ENCODE data around the gene COX20. TPM values are rescaled to one million over a fixed set of nuclear protein-coding genes. Genes with fewer than 3 reads are reported as not detected.
A peak's percentile ranks its signal among the peaks of the same experiment; 100 is the strongest.

COX20 gene
- total RNA-seq, 1 experiment from 2014 or later: 40.7 TPM

- DNase-seq: peak; percentile 75 to 96
- intact Hi-C loops (cut with micrococcal nuclease; ENCODE audit: unreplicated experiment): loop anchor here (2.0 to 10.0 kb wide), 3 partner anchors 292 to 816 kb away; partner anchors contain the start of gene KIF26B
- Histone ChIP-seq H3K79me2 (ENCODE audit: low read depth) (peaks cover 61% of the 10 kb centered on the region), H3K9me3 (ENCODE audit: insufficient read depth, low read depth) (no peaks in the 10 kb centered on the region), H3K27ac (peak overlapping the region; percentile 70), H3K27me3 (ENCODE audit: insufficient read depth, low read depth) (no peaks in the 10 kb centered on the region), H3K4me2 (peak overlapping the region; percentile 94), H3K4me3 (peak overlapping the region; percentile 98), H3K36me3 (ENCODE audit: low read depth) (peaks cover 48% of the 10 kb centered on the region), H2AFZ (peak overlapping the region; percentile 52; the same call in 1 of the 2 replicates), H3K4me1 (replicated peaks; ENCODE audit: insufficient read depth) (peaks cover 31% of the 10 kb centered on the region), H3F3A (ENCODE audit: insufficient read depth, low read depth) (peaks cover 48% of the 10 kb centered on the region), H3K9me2 (ENCODE audit: insufficient read depth) (no peaks in the 10 kb centered on the region), H4K20me1 (ENCODE audit: insufficient read depth) (peaks cover 49% of the 10 kb centered on the region)
- TF ChIP-seq, protein P1, sequence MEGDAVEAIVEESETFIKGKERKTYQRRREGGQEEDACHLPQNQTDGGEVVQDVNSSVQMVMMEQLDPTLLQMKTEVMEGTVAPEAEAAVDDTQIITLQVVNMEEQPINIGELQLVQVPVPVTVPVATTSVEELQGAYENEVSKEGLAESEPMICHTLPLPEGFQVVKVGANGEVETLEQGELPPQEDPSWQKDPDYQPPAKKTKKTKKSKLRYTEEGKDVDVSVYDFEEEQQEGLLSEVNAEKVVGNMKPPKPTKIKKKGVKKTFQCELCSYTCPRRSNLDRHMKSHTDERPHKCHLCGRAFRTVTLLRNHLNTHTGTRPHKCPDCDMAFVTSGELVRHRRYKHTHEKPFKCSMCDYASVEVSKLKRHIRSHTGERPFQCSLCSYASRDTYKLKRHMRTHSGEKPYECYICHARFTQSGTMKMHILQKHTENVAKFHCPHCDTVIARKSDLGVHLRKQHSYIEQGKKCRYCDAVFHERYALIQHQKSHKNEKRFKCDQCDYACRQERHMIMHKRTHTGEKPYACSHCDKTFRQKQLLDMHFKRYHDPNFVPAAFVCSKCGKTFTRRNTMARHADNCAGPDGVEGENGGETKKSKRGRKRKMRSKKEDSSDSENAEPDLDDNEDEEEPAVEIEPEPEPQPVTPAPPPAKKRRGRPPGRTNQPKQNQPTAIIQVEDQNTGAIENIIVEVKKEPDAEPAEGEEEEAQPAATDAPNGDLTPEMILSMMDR (conservative IDR thresholded peaks at IDR 0.05): no peak
- TF ChIP-seq EZH2 (IDR thresholded peaks at IDR 0.05; ENCODE audit: low read depth): no peak
- ChIA-PET CTCF (interaction anchor here (0.7 to 1.5 kb wide), 2 partner anchors 102 to 109 kb away, joined by 8 read pairs; no protein-coding TSS in a partner anchor), POLR2A (ENCODE audit: unreplicated experiment) (interaction anchor here (0.6 kb wide), 1 partner anchor 108 kb away, joined by 3 read pairs; no protein-coding TSS in a partner anchor)
- no TSS peak for BruUV-seq (replicated peaks)
These were observed 27.4 kb downstream of the COX20 start for GRCh38 chr1:244862699-244863490.

GRCh38 chr1:244863491-244864252 is 28.2 kb downstream of the COX20 start:
- Histone ChIP-seq H2AFZ (peak overlapping the region; percentile 76), H3K4me3 (peak overlapping the region; percentile 98), H3K4me1 (replicated peaks; ENCODE audit: insufficient read depth) (peaks cover 31% of the 10 kb centered on the region), H3F3A (ENCODE audit: insufficient read depth, low read depth) (peaks cover 40% of the 10 kb centered on the region), H3K27ac (peak overlapping the region; percentile 70), H3K36me3 (ENCODE audit: low read depth) (peaks cover 41% of the 10 kb centered on the region), H4K20me1 (ENCODE audit: insufficient read depth) (peaks cover 41% of the 10 kb centered on the region), H3K9me2 (ENCODE audit: insufficient read depth) (no peaks in the 10 kb centered on the region), H3K27me3 (ENCODE audit: insufficient read depth, low read depth) (no peaks in the 10 kb centered on the region), H3K79me2 (ENCODE audit: low read depth) (peaks cover 54% of the 10 kb centered on the region), H3K9me3 (ENCODE audit: insufficient read depth, low read depth) (no peaks in the 10 kb centered on the region), H3K4me2 (peak overlapping the region; percentile 94)
- DNase-seq: no peak
- CTCF ChIA-PET: interaction anchor here (1.5 kb wide), 1 partner anchor 101 kb away, joined by 8 read pairs; no protein-coding TSS in a partner anchor
- BruUV-seq (replicated peaks): TSS peak; percentile 51
- POLR2A ChIA-PET (ENCODE audit: unreplicated experiment): interaction anchor here (0.6 to 1.1 kb wide), 4 partner anchors 12 to 108 kb away, joined by 3 to 6 read pairs (median 4); no protein-coding TSS in a partner anchor
- intact Hi-C loops (cut with micrococcal nuclease; ENCODE audit: unreplicated experiment): loop anchor here (1.0 to 10.0 kb wide), 5 partner anchors 28 to 816 kb away; partner anchors contain the start of genes COX20 and KIF26B
- no peak for TF ChIP-seq EZH2 (IDR thresholded peaks at IDR 0.05; ENCODE audit: low read depth)
- TF ChIP-seq, protein P1 (conservative IDR thresholded peaks at IDR 0.05): no peak

All from PC-9 (cell line).